Right kidney (tissue), 9 donors: ENCODE data around the gene ILF2.
"Not testable (repeated sequence)": the region's sequence is repeated elsewhere in the genome, so short reads cannot be mapped to it uniquely, and the experiment has no call there.

Experiments used
- DNase-seq: peaks from one replicate; pipeline ENCODE4 v3.0.0-alpha.2; 2016
- long read RNA-seq, 8 donors: transcript quantifications; one replicate each; lab custom pipeline, GENCODE V29; 2026

The ILF2 gene
- long read RNA-seq, donor 1, transcript ILF2-201 (14 exons, 1,659 nt), result major isoform, 94 of 196 reads
- long read RNA-seq, donor 1, partial matches to known transcripts, result 90 of 196 reads
- long read RNA-seq, donor 1, other reads (novel, unspliced or antisense), result 11 of 196 reads
- long read RNA-seq, donor 2, transcript ILF2-201 (14 exons, 1,659 nt), result major isoform, 44 of 92 reads
- long read RNA-seq, donor 2, partial matches to known transcripts, result 48 of 92 reads
- long read RNA-seq, donor 2, other reads (novel, unspliced or antisense), result 0 of 92 reads
- long read RNA-seq, donor 3, transcript ILF2-201 (14 exons, 1,659 nt), result major isoform, 38 of 53 reads
- long read RNA-seq, donor 3, partial matches to known transcripts, result 15 of 53 reads
- long read RNA-seq, donor 3, other reads (novel, unspliced or antisense), result 0 of 53 reads
- long read RNA-seq, donor 4, transcript ILF2-201 (14 exons, 1,659 nt), result major isoform, 58 of 140 reads
- long read RNA-seq, donor 4, partial matches to known transcripts, result 76 of 140 reads
- long read RNA-seq, donor 4, other reads (novel, unspliced or antisense), result 5 of 140 reads
- long read RNA-seq, donor 5, transcript ILF2-201 (14 exons, 1,659 nt), result major isoform, 79 of 198 reads
- long read RNA-seq, donor 5, partial matches to known transcripts, result 113 of 198 reads
- long read RNA-seq, donor 5, other reads (novel, unspliced or antisense), result 5 of 198 reads
- long read RNA-seq, donor 6, transcript ILF2-201 (14 exons, 1,659 nt), result major isoform, 40 of 186 reads
- long read RNA-seq, donor 6, partial matches to known transcripts, result 145 of 186 reads
- long read RNA-seq, donor 6, other reads (novel, unspliced or antisense), result 0 of 186 reads
- long read RNA-seq, donor 7, transcript ILF2-201 (14 exons, 1,659 nt), result major isoform, 105 of 245 reads
- long read RNA-seq, donor 7, partial matches to known transcripts, result 137 of 245 reads
- long read RNA-seq, donor 7, other reads (novel, unspliced or antisense), result 0 of 245 reads
- long read RNA-seq, donor 8, transcript ILF2-201 (14 exons, 1,659 nt), result major isoform, 75 of 112 reads
- long read RNA-seq, donor 8, partial matches to known transcripts, result 35 of 112 reads
- long read RNA-seq, donor 8, other reads (novel, unspliced or antisense), result 0 of 112 reads

DNA sequence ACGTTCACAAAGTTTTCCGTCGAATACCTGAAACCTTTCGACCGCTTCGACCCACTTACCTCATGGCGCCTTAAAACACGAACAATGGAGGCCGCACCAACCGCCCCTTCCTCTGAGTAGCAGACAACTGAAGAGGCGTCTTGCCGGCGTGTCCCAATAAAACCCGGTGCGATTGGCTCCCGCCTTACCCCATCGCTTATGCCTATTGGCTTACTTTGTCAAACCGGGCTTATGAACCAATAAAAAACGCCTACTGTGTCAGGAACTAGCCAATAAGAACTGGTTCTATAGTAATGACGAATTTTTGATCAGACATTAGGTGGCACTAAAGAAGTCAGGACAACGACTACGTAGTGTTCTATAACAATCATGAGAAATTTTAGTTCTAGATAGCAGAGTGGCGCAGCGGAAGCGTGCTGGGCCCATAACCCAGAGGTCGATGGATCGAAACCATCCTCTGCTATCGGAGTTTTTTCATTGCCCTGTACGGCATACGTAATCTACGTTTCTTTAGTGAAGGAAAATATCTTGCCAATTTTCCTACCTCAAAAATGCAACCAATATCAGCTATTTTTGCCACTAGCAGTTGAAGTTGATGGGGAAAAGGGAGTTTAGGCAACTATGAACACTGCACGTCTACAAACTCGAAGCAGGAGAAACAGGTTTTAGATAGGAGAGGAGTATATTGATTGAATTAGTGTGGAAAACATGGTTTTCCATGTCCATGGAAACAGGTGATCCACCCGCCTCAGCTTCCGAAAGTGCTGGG, at the start of gene ILF2:
Gene ILF2 (minus strand): TSS at position 135 of the 769 bp plus-strand sequence. CDS start 71 bp downstream, at position 64.
- DNase-seq, result peak; percentile 93

DNA sequence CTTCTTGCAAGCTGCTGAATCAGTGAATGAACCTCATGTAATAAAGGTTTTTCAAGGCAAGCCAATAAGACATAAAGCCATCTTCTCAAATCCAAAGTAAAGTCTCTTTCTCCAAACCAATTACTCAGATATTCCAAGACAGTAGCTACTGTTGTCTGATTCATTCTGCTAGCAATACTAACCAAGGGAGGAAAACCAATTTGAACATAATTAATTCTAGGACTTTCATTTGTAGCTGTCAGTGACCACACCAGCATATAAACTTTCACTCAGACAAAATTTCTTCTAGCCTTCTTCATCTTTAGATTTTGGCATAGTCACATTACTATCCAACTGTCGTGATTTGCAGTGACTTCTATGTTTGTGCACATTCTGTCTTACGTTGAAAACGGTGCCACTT, 46.5 kb upstream of the ILF2 start:
- no peak for DNase-seq

DNA sequence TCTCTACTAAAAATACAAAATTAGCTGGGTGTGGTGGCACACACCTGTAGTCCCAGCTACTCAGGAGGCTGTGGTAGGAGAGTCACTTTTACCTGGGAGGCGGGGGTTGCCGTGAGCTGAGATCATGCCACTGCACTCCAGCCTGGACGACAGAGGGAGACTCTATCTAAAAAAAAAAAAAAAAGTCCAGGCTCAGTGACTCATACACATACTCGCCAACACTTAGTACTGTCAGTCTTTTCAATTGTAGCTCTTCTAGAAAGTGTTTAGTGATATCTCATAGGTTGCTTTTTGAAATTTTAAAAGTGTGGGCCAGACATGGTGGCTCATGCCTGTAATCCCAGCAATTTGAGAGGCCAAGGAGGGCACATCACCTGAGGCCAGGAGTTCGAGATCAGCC, 45.4 kb upstream of the ILF2 start:
- DNase-seq, result not testable (repeated sequence)

DNA sequence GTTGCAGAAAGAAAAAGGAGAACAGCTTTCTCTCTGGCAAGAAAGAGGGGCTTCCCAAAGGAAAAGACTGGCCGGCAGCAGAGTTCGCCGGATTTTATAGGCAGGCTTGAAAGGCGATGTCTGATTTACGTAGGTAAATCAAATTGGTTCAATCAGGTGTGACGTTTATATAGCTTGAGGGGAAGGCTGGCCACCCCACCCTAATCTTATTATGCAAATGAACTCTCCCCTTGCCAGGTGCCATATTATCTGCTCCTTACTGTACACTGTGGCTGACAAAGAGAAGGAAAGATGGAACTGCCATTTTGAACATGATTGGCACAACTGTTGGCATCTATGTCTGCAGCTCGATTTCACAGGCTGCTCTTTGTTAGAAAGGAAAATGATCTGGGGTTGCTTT, 40.2 kb upstream of the ILF2 start:
- no peak for DNase-seq

DNA sequence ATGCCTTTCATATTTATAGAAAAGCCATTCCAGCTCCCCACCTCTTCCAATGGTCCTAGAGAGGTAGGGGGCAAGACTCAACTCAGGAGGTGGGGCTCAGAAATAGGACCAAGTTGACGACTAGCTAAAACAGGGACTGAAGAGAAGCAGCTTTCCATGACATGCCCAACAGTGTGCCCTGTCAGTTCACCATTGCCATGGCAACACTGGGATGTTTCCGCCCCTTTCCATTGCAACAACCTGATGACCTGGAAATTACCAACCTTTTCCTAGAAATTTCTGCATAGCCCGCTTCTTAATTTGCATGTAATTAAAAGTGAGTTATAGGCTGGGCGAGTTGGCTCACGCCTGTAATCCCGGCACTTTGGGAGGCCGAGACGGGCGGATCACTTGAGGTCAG, 34.7 kb upstream of the ILF2 start:
- no peak for DNase-seq

DNA sequence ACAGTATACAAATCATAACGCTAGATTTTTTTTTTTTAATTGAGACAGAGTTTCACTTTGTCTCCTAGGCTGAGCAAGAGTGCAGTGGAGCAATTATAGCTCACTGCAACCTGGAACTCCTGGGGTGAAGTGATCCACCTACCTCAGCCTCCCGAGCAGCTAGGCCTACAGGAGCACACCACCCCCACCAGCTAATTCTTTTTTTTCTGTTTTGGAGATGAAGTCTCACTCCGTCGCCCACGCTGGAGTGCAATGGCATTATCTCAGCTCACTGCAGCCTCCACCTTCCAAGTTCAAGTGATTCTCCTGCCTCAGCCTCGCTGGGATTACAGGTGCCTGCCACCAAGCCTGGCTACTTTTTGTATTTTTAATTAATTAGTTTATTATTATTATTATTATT, 29.0 kb upstream of the ILF2 start:
- no peak for DNase-seq

DNA sequence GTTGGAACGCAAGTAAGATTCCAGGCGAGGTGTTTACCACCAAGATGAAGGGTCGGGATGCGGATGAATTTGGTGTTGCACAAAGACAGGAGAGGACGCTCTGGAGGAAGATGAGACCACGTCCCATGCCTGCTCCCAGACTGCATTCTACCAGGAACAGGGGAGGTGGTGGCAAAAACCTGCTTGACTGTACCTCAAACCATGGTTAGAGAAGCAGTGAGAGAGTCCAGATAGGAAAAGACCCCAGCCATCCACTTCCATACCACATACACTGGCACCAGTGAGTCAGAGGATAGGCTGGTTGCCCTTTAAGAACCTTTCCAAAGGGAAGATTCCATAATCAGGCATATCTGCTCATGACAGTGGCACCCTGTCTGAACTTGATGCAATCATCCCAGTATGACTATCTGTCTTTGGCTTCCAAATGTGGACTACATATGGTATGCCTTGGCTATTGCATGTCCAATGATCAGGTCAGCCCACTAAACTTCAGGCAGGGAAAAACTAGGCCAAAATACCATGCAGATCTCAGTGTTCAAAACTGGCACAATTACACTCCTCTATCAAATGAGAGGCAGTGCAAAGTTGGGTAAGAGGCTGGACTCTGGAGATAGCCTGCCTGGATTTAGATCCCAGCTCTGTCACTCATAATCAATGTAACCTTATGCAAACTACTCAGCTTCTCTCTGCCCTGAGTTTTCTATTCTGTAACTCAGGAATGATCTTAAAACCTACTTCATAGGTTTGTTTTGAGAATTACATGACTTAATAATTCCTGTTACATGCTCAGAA, 28.3 kb upstream of the ILF2 start:
- no peak for DNase-seq

DNA sequence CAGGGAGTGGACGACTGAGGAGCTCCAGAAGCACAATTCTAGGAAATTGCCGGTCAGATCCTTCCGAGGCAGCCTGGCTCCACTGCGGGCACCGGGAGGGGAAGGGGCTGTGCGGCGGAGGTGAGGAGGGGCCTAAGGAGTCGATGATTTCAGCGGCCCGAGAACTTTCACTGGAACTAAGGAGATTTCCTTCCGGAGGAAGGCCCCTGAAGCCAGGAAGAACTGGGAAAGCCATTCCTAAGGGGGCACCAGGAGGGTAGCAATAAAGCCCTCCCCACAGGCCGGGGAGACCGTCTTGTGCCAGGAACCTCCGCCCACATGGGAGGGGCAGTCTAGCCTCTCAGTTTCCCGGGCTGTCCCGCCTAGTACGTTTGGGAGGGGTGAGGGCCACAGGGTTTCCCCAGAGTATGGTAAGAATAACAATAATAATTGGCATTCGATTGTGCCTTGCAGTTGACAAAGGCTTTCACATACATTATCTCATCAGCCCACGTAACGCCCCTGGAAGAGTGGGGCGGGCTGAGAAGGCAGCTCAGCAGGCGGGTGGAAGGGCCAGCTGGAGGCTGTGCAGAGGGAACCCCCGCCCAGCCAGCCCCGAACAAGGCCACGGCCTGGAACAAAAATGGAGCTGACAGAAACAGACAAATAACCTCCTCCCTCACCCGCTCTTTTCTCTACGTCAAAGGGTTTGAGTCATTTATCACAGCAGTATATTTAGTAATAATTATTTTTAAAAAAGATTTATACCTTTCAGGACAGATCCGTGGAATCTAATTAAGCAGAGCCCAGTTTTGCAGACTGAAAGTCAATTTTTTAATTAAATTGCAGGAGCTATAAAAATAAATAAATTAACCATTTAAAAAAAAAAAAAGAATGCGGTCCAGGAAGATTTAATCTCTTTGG, 27.5 kb upstream of the ILF2 start:
- DNase-seq, result peak; percentile 78

DNA sequence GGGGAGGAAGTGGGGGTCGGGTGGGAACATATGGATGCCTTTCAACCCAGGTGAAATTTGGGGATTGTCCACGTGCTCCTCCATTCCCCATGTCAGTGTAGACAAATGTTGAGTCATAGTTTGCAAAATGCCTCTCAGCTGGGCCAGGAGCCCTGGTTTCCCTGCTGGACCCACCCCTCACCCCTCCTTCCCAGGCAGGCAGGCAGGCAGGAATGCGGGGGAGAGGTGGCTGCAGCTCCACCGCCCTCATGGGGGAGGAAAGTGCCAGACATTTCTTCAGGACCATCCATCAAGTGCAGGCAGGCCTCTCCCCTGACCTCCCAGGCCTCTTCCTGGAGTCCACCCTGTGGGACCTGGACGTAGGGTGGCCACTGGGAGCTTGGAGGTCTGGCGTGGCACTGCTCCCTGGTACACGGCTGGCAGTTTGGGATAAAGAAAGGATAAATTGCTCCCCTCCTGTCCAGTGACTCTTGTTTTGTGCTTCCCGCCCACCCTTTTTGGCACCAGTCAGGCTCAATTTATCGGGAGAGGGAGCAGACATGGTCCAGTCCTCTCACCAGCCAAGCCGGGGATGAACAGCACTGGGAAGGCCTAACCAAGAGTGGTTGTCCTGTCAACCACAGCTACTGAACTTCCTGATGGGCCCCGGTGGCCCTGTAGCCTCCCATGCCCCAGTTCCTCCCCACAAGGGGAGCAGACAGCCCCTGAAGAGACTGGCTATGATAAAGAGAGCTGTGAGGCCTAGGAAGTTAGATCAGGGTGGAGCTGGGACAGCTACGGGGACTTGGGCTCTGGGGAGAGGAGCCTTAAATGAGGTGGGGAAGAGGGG, 26.6 kb upstream of the ILF2 start:
- DNase-seq, result peak; percentile 87

DNA sequence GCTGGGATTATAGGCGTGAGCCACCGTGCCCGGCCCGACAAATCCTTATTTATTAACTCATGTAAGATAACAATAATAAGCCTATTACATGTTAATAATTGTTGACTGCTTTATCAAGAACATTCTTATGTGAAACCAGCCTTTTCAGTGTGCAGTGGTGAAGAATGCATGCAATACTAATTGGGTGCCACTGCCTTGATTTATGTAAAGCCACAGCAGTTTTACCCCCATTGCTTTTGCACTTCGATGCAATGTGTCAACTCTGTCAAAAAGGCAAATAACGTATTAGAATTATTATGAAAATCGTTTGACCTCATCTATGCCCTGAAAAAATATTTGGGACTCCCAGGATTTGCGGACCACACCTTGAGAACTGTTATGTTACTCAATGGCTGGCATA, 25.9 kb upstream of the ILF2 start:
- DNase-seq, result no peak

DNA sequence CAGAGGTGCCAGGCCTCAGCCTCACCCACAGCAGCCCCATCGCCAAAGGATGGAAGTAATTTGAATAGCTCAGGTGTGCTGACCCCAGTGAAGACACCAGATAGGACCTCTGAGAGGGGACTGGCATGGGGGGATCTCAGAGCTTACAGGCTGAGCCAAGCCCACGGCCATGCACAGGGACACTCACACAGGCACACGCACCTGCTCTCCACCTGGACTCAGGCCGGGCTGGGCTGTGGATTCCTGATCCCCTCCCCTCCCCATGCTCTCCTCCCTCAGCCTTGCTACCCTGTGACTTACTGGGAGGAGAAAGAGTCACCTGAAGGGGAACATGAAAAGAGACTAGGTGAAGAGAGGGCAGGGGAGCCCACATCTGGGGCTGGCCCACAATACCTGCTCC, 22.7 kb upstream of the ILF2 start:
- no peak for DNase-seq

DNA sequence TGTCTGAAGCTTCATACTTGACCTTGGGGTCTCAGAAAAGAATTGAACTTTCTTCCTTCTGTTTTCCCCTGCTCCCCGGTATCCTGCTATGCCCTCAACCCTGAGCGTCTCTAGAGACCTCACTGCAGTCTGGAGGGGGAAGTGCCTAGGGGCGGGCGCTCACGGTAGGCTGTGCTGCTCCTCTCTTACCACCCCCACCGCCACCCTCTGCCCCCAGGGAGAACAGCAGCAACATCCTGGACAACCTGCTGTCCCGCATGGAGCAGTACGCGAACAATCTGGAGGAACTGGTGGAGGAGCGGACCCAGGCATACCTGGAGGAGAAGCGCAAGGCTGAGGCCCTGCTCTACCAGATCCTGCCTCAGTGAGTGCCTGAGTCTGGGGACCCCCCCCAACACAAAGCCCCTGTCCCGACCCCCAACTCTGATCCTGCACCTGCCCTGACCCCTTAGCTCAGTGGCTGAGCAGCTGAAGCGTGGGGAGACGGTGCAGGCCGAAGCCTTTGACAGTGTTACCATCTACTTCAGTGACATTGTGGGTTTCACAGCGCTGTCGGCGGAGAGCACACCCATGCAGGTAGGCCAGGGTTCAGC, 18.0 kb upstream of the ILF2 start:
- DNase-seq, result no peak

DNA sequence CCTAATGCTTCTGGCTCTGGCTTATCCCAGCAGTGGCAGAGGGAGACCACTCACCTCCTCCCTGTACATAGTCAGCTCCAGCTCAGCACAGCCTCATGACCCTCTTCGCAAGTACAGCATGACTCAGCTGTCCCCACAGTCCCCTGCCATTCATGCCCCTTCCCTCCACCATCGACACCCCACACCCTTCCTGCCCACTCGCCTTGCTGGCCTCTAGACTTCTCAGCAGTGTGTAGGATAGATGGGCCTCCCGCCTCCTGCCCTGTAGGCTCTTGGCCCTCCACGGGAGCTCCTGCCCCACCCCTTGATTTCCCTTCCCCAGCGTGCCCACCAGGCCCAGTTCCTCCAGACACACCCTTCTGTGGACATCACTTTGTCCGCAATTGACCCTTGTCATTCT, 17.5 kb upstream of the ILF2 start:
- no peak for DNase-seq

DNA sequence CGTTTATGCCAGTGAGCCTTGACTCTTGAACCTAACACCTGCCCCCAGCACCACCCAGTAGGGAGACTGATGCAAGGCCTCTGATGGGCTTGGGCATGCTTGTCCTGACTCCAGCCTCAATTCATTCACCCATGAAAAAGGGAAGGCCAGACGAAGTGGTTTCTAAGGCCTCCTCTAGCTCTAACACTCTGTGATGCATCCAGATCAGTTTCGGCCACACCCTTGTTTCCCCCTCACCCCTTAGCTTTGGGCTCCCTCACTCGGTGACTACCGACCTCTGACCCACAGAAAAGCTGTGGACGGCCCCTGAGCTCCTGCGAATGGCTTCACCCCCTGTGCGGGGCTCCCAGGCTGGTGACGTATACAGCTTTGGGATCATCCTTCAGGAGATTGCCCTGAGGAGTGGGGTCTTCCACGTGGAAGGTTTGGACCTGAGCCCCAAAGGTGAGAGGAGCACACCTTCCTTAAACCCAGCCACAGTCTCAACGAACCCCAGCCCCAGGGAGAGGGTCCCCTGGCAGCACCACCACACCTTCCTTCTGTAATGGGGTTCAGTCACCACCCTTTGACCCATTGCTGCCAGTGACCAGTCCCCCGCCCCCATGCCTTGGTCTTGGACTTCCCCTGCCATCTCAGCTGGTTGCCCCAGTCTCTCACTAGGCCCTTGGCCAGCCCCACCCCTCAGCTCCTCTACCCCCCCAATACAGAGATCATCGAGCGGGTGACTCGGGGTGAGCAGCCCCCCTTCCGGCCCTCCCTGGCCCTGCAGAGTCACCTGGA, 16.7 kb upstream of the ILF2 start:
- DNase-seq, result no peak

DNA sequence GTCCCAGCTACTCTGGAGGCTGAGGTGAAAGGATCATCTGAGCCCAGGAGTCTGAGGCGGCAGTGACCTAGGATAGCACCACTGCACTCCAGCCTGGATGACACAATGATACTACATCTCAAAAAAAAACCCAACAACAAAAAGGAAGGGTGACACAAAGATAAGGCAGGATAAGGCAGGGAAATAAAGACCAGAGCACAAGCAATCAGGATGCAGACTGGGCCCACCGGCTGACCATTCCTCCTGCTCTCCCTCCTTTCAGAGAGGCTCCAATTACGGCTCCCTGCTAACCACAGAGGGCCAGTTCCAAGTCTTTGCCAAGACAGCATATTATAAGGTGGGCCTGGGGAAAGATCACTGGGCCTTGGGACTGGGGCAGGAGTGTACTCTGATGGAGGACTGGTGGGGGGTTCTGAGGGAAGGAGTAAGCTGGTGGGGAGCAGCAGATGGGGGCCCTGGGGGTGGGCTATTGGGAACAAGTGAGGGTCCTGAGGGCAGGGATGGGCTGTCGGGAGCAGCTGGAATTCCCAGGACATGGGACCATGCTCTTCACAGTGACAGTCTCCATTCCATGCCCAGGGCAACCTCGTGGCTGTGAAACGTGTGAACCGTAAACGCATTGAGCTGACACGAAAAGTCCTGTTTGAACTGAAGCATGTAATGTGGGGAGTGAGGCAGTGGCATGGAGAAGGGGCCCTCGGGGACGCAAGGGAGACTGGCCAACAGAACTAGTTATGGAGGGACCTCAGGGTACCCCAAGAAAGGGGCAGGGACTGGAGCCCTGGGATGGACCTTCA, 14.9 kb upstream of the ILF2 start:
- DNase-seq, result no peak

DNA sequence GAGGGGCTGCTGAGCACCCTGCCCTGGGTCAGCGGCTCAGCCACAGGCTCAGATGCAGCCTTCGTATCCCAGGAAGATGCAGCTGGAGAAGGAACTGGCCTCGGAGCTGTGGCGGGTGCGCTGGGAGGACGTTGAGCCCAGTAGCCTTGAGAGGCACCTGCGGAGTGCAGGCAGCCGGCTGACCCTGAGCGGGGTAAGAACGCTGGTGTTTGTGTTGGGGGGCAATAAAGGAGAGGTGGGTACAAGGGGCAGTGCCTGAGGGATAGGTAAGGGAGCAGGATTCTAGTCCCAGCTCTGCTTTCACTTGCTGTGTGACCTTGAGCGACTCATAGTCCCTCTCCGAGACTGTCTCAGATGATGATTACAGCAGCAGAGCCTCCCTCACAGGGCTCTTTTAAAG, 14.1 kb upstream of the ILF2 start:
- DNase-seq, result no peak

DNA sequence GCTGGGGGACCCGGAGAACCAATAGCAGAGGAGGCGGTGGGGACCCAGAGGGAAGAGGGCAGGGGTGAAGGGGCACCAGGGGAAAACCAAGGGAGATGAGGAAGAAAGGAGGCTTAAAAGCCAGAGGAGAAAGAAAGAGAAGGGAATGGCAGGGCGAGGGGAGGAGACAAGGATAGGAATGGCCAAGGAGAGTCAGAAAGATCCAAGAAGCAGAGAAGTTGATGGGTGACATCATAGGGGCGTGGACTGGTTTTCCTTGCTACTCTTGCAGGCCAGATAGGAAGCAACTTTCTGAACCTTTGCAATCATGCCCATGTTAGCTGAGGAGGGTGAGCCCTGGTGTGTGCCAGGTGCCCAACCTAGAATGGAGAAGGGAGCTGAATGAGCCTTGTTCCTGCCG, 13.1 kb upstream of the ILF2 start:
- no peak for DNase-seq
